Activated CD4-positive, alpha-beta T cell treated with anti-CD3 and anti-CD28 coated beads, Interleukin-2, Interleukin-4, amounts not matched to agents 100 ng/mL and 50 ng/mL, durations not matched to agents 16 hours and 8 hours (primary cell): Measurements from ENCODE around the gene PEX6.

ENCODE experiments used
- DNase-seq: peaks from one replicate; pipeline ENCODE4 v3.0.0-alpha.2; 2020; ENCODE audit warnings: low spot score

Gene PEX6

DNA sequence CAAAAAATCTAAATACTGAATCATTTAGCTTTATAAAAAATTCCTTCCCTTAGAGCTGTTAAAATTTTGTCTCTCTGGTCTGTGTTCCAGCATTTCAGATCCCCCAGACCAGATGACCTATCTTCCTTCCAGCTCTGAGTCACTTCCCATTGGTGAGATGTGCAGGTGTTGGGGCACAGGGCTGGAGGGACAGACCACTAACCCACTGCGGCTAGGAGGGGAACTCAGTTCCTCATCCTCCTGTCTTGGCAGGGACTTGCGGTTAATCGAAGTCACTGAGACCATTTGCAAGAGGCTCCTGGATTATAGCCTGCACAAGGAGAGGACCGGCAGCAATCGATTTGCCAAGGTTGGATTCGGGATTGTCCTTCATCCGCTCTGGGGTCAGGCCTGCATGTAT is 43.7 kb downstream of the PEX6 start:
- DNase-seq, result no peak

- no peak for DNase-seq
These were observed 45.8 kb downstream of the PEX6 start for GRCh38 chr6:42933205-42933604.

- DNase-seq, result no peak
These were observed 46.6 kb downstream of the PEX6 start for GRCh38 chr6:42932412-42932811.

- peak; percentile 86 for DNase-seq
These were observed 49.1 kb downstream of the PEX6 start for GRCh38 chr6:42929821-42930360.

- DNase-seq, result peak; percentile 97
These were observed 49.8 kb downstream of the PEX6 start, which contains the start of gene CNPY3 for GRCh38 chr6:42928986-42929820. Gene CNPY3, plus strand, starts transcription at chr6:42929480. Its CDS starts 91 bp downstream, at chr6:42929571.

DNA sequence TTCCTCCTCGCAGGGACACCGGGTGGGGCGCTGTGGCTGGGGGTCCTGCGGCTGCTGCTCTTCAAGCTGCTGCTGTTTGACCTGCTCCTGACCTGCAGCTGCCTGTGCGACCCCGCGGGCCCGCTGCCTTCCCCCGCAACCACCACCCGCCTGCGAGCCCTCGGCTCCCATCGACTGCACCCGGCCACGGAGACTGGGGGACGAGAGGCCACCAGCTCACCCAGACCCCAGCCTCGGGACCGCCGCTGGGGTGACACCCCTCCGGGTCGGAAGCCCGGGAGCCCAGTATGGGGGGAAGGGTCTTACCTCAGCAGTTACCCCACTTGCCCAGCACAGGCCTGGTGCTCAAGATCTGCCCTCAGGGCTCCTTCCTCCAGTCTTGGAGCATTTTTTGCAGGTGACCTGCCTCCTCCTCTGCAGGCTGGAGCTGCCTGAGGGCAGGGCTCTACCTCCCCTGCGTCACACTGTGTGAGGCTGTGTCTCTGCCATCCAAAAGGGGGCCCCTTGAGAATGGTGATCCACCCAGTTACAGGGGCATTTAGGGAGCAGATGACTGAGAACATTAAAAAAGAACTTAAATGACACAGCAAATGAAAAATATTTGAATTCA is 53.6 kb downstream of the PEX6 start:
- DNase-seq, result no peak

- no peak for DNase-seq
These were observed 55.3 kb downstream of the PEX6 start for GRCh38 chr6:42923666-42924065.

DNA sequence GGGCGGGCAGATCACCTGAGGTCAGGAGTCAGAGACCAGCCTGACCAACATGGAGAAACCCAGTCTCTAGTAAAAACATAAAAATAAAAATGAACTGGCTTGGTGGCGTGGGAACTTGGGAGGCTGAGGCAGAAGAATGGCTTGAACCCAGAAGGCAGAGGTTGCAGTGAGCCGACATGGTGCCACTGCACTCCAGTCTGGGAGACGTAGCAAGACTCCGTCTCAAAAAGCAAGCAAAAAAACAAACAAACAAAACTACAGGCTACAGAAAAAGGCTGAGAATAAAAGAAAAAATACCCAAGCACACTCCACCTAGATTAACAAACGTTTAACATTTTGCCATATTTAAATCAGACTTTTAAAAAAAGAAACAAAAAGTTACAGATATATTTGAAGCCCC is 57.2 kb downstream of the PEX6 start:
- DNase-seq, result no peak

DNA sequence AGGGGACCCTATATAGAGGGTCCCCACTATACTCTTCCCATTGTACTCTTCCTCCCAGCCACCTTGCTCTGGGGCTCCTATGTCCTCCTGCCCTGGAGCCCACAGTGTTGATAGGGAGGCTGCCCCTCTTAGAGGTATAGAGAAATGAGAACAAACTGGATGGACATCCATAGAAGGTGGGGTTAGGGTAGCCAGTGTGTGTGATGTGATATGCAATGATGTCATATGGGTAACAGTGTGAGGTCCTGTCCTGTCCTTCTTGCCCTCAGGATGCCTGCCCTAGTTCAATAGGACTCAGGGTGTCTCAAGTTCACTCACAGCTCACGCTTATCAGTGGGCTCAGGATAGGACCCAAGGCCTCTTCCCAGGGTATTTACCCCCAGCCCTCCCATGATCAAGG is 62.7 kb downstream of the PEX6 start:
- DNase-seq, result no peak

- no peak for DNase-seq
These were observed 63.2 kb downstream of the PEX6 start, which contains the start of gene PTCRA for GRCh38 chr6:42915732-42916131. Gene PTCRA, plus strand, starts transcription at chr6:42916053. Its CDS starts 17 bp downstream, at chr6:42916070.

DNA sequence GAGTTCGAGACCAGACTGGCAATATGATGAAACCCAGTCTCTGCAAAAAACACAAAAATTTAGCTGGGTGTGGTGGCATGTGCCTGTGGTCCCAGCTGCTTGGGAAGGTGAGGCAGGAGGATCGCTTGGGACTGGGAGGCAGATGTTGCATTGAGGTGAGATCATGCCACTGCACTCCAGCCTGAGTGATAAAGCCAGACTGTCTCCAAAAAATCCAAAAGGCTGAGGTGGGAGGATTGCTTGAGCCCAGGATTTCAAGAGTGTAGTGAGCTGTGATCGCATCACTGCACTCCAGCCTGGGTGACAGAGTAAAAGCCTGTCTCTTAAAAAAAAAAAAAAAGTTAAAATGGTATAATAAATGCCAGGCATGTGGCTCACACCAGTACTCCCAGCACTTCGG is 64.4 kb downstream of the PEX6 start:
- DNase-seq, result no peak
